CD4-positive, alpha-beta T cell treated with Interleukin-17A for 4 hours (primary cell): ENCODE results near the gene CTBP2.

ENCODE experiments used
- DNase-seq: peaks from one replicate; pipeline ENCODE4 v3.0.0-alpha.2; 2020; ENCODE audit warnings: mixed read lengths

The CTBP2 gene

GRCh38 chr10:125003146-125003900 lies 157.0 kb downstream of the CTBP2 start:
- no peak for DNase-seq

- no peak for DNase-seq
These were observed 157.8 kb downstream of the CTBP2 start for GRCh38 chr10:125002423-125003145.

GRCh38 chr10:125002047-125002422 lies 158.3 kb downstream of the CTBP2 start:
- DNase-seq = no peak

GRCh38 chr10:125001313-125002046 lies 158.9 kb downstream of the CTBP2 start:
- no peak for DNase-seq

GRCh38 chr10:125000366-125001312 lies 159.7 kb downstream of the CTBP2 start:
- DNase-seq = no peak

- no peak for DNase-seq
These were observed 160.7 kb downstream of the CTBP2 start for GRCh38 chr10:124999433-125000365.

- DNase-seq = no peak
These were observed 161.6 kb downstream of the CTBP2 start for GRCh38 chr10:124998624-124999291.

- no peak for DNase-seq
These were observed 162.4 kb downstream of the CTBP2 start for GRCh38 chr10:124997771-124998623.

- DNase-seq = no peak
These were observed 163.1 kb downstream of the CTBP2 start for GRCh38 chr10:124997306-124997705.

GRCh38 chr10:124996854-124997215 lies 163.5 kb downstream of the CTBP2 start:
- no peak for DNase-seq

GRCh38 chr10:124996127-124996853 lies 164.1 kb downstream of the CTBP2 start:
- no peak for DNase-seq

- DNase-seq = no peak
These were observed 164.8 kb downstream of the CTBP2 start for GRCh38 chr10:124995605-124996004.

- no peak for DNase-seq
These were observed 165.5 kb downstream of the CTBP2 start for GRCh38 chr10:124994573-124995473.

- DNase-seq = no peak
These were observed 166.5 kb downstream of the CTBP2 start for GRCh38 chr10:124993736-124994451.

GRCh38 chr10:124993345-124993708 lies 167.0 kb downstream of the CTBP2 start:
- no peak for DNase-seq

GRCh38 chr10:124992462-124993344 lies 167.7 kb downstream of the CTBP2 start:
- no peak for DNase-seq
